GM12892 (cell line): Measurements from ENCODE around the gene GOLGA7B.
"Not testable (repeated sequence)": the region's sequence is repeated elsewhere in the genome, so short reads cannot be mapped to it uniquely, and the experiment has no call there.

ENCODE experiments used
- DNase-seq: peaks from one replicate; pipeline ENCODE4 v3.0.0; 2011; ENCODE audit not compliant: insufficient read length
- FAIRE-seq: peaks from 2 replicates; lab custom pipeline; 2011; peaks lifted over from hg19 to GRCh38; lab: Jason Lieb, UNC
- POLR2A ChIP-seq: IDR thresholded peaks from 2 replicates; pipeline ENCODE4 v1.6.1; 2011; ENCODE audit warnings: low read depth, low read length, control low read depth
- POLR2AphosphoS5 ChIP-seq: IDR thresholded peaks from 2 replicates; pipeline ENCODE4 v1.6.1; 2011; ENCODE audit warnings: low read depth, low read length, control low read depth
- TAF1 ChIP-seq: IDR thresholded peaks from 2 replicates; pipeline ENCODE4 v1.6.1; 2011; ENCODE audit warnings: low read depth, mild to moderate bottlenecking, control low read depth, low read length, borderline replicate concordance

Gene GOLGA7B

DNA sequence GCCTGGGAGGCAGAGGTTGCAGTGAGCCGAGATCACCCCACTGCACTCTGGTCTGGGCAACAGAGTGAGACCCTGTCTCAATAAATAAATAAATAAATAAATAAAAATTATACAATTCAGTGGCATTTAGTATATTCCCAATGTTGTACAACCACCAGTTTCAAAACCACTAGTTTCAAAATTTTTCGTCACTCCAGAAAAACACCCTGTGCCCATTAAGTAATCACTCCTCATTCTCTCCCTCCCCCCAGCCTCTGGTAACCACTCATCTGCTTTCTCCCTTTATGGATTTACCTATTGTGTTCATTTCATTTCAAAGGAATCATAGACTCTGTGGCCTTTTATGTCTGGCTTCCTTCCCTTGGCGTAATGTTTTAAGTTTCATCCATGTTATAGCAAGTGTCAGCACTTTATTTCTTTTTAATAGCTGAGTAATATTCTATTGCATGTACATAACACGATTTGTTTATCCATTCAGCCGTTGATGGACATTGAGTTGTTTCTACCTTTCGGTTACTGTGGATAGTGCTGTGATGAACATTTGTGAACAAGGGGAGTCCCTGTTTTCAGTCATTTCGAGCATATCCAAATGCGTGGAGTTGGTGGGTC, 29.4 kb upstream of the GOLGA7B start:
- DNase-seq (no peak), FAIRE-seq (no peak)
- TF ChIP-seq POLR2AphosphoS5, result no peak
- no peak for TF ChIP-seq POLR2A
- no peak for TF ChIP-seq TAF1

DNA sequence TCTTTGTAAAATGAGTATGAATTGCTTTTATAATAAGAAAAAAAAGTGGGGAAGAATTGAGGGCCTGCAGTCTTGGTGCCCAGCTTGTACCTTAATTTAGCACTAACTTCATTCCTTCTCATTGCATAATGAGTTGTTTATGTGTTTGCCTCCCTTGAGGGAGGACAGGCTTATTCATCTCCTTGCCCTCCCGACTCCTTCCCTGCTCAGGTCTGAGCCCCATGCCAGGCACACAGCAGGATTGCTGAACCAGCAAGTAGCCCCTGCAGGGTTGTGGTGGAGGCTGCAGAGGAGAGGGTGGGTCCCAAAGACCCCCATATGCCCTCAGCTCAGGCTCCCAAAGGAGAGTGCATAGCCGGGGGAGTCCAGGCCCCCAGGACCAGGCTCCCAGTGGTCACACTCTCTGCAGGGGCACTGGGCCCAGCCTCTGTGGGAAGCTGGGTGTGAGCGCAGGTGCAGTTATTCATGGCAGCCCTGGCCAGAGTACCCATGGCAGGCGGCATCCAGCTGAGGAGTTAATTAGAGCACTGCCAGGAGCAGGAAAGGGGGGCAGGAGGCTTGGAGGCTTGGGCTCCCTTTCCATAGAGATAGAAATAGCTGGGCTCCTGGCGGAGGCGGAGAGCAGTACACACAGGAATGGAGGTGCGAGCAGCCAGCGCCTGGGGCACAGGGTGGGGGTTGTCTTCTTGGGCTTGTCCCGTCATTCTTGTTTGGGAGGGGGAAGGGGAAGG, 28.2 kb upstream of the GOLGA7B start:
- no peak for DNase-seq
- FAIRE-seq, result no peak
- TF ChIP-seq POLR2A (no peak), TAF1 (no peak), POLR2AphosphoS5 (no peak)

DNA sequence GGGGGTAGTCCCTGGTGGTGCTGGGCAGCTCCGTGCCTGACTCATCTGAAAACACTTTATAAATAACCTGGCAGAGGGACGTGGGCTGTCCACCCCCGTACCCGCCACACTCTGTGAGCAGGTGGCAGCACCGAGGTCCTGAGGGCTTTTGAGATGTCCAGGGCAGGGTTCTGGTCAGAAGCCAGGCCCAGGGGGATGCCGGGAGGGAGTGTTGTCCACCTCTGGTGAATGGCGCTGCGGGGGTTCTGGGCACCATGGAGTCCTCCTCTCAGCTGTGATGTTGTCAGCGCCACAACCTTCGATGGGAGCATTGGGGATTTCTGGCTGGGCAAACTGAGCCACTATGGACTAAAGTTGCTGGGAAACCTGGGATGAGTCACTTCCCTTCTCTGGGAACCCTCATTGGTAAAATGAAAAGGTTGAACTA, 27.4 kb upstream of the GOLGA7B start:
- FAIRE-seq, result no peak
- no peak for DNase-seq
- TF ChIP-seq TAF1 (no peak), POLR2AphosphoS5 (no peak), POLR2A (no peak)

DNA sequence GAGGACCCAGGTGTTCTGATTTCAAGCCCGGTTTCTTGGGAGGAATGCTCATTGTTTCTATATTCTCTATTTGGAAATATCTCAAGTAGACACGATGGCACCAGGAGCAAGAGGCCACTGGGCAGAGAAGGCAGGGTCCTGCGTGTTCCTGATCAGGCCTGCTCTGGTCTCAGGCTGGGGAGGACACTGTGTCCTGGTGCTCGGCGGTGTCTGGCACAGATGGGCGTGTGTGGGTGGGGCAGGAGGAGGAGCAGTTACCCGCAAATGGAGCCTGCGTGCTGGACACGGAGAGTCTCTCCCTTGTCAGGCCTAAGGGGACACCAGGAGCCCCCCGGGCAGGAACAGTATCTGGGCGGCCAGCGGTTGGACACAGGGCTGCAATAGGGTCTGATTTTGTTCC, 25.9 kb upstream of the GOLGA7B start:
- TF ChIP-seq POLR2AphosphoS5, result no peak
- TF ChIP-seq POLR2A, result no peak
- no peak for TF ChIP-seq TAF1
- DNase-seq, result no peak
- FAIRE-seq, result no peak

DNA sequence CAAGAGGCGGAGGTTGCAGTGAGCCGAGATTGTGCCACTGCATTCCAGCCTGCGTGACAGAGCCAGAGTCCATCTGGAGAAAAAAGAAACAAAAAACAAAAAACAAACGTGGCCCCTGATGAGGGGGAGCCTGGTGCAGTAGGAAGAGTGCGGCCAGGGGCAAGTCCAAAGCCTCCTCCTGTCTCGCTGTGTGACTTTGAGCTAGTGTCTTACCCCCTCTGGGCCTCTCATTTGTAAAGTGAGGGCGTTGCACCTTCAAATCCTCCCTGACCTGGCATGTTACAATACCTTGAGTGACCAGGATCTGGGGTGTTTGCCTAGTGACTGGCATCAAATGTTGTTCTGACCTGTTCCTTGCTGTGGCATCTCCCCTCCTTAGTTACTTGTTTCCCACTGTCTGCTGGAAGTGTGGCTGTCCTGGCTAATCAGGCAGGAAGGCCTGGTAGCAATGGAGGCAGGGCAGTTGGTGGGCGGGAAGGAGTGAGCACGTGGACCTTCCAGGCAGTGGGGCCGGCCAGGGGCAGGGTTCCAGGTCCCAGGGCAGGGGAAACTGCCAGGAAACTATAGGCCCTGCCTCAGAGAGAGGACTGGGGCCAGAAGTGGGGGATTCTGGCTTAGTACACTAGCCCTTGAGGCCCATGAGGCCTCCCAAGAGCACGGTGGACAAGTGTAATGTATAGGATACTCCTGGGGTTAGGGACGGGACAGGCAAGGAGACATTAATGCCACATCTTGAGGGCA, 24.5 kb upstream of the GOLGA7B start:
- no peak for DNase-seq
- FAIRE-seq, result no peak
- TF ChIP-seq POLR2A (no peak), POLR2AphosphoS5 (no peak)

GRCh38 chr10:97826892-97827291, 22.8 kb upstream of the GOLGA7B start:
- FAIRE-seq (no peak), DNase-seq (no peak)
- TF ChIP-seq POLR2A (no peak), POLR2AphosphoS5 (no peak), TAF1 (no peak)

DNA sequence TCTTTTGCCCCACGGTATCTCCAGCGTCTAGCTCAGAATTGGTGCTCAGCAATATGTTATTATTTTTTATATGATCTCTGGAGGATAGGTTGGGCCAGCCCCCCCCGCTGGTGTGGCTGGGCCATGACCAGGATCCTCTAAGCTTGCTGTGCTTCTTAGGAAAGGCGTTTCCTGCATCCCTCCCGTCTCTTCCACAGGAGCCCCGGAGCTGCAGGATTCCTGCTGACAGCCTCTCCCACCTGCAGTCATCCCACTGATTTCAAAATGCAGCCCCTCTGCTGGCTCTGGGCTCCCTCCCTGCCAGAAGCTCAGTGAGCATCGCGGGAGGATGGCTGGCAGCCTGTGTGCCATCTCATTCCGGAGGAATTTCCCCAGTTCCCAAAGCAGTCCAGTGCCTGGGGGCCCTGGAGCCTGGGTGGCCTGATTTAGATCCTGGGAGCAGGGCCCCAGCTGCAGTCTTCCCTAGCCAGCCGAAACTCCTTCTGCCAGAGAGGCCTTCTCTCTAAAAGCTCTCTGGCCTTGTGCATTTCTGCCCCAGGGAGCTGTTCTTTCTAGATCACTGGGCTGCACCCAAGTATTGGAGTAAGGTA, 21.8 kb upstream of the GOLGA7B start:
- DNase-seq (no peak), FAIRE-seq (no peak)
- TF ChIP-seq POLR2A (no peak), TAF1 (no peak), POLR2AphosphoS5 (no peak)

DNA sequence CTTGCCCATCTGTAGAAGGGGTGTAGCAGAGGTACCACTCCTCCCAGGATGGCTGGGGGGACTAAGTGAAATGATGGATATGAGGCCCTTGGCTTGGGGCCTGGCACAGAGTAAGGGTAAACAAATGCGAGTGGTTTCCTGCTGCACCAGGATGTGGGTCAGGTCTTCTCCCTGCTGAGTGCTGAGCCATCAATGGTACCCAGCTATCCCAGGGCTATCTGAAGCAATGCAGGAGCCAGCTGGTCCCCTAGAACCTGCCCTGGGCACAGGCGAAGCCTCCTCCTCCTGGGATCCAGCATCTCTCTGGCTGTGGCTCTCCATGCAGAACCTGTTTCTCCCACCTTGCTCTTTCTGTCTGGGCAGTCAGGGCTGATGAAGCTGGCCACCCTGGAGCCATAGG, 20.9 kb upstream of the GOLGA7B start:
- FAIRE-seq (no peak), DNase-seq (no peak)
- TF ChIP-seq POLR2A (no peak), TAF1 (no peak), POLR2AphosphoS5 (no peak)

GRCh38 chr10:97830064-97830463, 19.6 kb upstream of the GOLGA7B start:
- FAIRE-seq (no peak), DNase-seq (no peak)
- no peak for TF ChIP-seq POLR2AphosphoS5
- TF ChIP-seq POLR2A, result no peak
- no peak for TF ChIP-seq TAF1

DNA sequence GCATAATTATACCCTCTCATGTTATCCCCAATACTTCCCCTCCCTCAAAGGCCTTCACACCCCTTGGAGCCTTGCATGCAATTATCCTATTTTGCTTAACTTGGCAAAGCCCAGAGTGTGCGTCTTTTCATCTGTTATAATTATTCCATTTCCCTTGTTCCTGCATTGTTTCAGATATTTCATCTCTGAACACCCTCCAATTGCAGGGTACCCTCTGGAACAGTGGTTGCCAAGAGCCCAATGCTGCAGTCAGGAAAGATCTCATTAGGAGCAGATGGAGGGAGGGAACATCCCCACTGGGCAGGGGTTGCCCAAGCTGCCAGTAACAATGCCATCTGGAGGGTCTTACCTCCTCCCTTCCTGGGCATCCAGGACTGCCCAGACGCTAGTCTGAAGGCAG, 18.4 kb upstream of the GOLGA7B start:
- DNase-seq, result no peak
- no peak for FAIRE-seq
- no peak for TF ChIP-seq POLR2A
- TF ChIP-seq POLR2AphosphoS5, result no peak
- no peak for TF ChIP-seq TAF1

GRCh38 chr10:97836446-97836845, 13.2 kb upstream of the GOLGA7B start:
- no peak for DNase-seq
- TF ChIP-seq TAF1 (no peak), POLR2A (no peak), POLR2AphosphoS5 (no peak)
- no peak for FAIRE-seq

DNA sequence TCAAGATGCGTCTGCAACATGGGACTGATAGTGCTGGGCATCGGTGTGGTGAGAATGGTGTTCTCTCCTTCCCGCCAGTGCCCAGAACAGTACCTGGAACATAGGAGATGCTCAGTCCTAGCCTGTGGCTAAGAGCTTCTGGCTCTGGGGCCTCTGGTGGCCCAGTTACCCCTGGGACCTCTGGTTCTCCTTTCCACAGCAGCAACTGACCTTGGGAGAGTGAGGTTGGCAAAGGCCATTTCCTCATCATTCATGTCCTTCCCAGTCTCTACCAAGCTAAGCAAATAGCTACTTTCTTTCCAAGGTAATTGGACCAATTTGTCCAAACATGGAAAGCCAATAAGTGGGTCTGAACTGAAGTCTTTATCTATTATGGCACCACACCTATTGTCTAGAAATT, 11.6 kb upstream of the GOLGA7B start:
- DNase-seq (no peak), FAIRE-seq (no peak)
- TF ChIP-seq POLR2A, result no peak
- no peak for TF ChIP-seq TAF1
- no peak for TF ChIP-seq POLR2AphosphoS5

GRCh38 chr10:97841166-97841565, 8.5 kb upstream of the GOLGA7B start:
- not testable (repeated sequence) for FAIRE-seq, DNase-seq

DNA sequence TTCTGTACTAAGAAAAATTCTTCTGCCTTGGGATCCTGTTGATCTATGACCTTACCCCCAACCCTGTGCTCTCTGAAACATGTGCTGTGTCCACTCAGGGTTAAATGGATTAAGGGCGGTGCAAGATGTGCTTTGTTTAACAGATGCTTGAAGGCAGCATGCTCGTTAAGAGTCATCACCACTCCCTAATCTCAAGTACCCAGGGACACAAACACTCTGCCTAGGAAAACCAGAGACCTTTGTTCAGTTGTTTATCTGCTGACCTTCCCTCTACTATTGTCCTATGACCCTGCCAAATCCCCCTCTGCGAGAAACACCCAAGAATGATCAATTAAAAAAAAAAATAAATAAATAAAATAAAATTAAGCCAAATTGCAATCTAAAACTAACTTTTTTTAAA, 7.5 kb upstream of the GOLGA7B start:
- FAIRE-seq, DNase-seq: not testable (repeated sequence)
